Measurements from ENCODE around the gene CHKA. TPM values are rescaled to one million over a fixed set of nuclear protein-coding genes. Genes with fewer than 3 reads are reported as not detected.

CHKA gene
- total and polyA plus RNA-seq, 8 donors: 20.9 to 227 (median 101) TPM

- no peak for DNase-seq
- WGBS, 5 donors: 89 to 93% (median 91%) methylated on average over 14 to 18 of the region's 18 CpGs
- no peak overlapping the region for H3K4me3 ChIP-seq
- no peaks in the 10 kb centered on the region for H3K9me3 ChIP-seq
- H3K36me3 ChIP-seq: peaks cover 0 to 21% (median 15%) of the 10 kb centered on the region in 4 donors
- no peaks in the 10 kb centered on the region for H3K27me3 ChIP-seq
- peaks cover 26 to 53% (median 36%) of the 10 kb centered on the region in 4 donors for H3K4me1 ChIP-seq
- TF ChIP-seq POLR2A (IDR thresholded peaks at IDR 0.05) (no peak), CTCF (IDR thresholded peaks at IDR 0.05) (no peak), POLR2AphosphoS5 (IDR thresholded peaks at IDR 0.05) (no peak), EP300 (IDR thresholded peaks at IDR 0.05) (no peak)
- intact Hi-C loops (cut with DNase I; ENCODE audit: low total_unique reads): no loop called here
- H3K27ac ChIP-seq: no peak overlapping the region
Observed at GRCh38 chr11:68018730-68019190, 102.4 kb downstream of the CHKA start.

GRCh38 chr11:68017980-68018729 lies 103.0 kb downstream of the CHKA start:
- TF ChIP-seq POLR2AphosphoS5 (IDR thresholded peaks at IDR 0.05) (no peak), EP300 (IDR thresholded peaks at IDR 0.05) (no peak), CTCF (IDR thresholded peaks at IDR 0.05) (no peak), POLR2A (IDR thresholded peaks at IDR 0.05) (no peak)
- Histone ChIP-seq H3K4me1 (peaks cover 32 to 60% (median 42%) of the 10 kb centered on the region in 4 donors), H3K9me3 (no peaks in the 10 kb centered on the region), H3K27me3 (no peaks in the 10 kb centered on the region), H3K36me3 (peaks cover 0 to 19% (median 14%) of the 10 kb centered on the region in 4 donors), H3K4me3 (no peak overlapping the region), H3K27ac (no peak overlapping the region)
- WGBS, 5 donors: 63 to 73% (median 70%) methylated on average over 26 to 27 of the region's 27 CpGs
- intact Hi-C loops (cut with DNase I; ENCODE audit: low total_unique reads): no loop called here
- DNase-seq: no peak

- Histone ChIP-seq H3K9me3 (no peaks in the 10 kb centered on the region), H3K27ac (peak overlapping the region in 2 of 5 donors; percentile 37 to 42), H3K36me3 (peaks cover 0 to 10% (median 7%) of the 10 kb centered on the region in 4 donors), H3K27me3 (no peaks in the 10 kb centered on the region), H3K4me3 (no peak overlapping the region), H3K4me1 (peaks cover 42 to 69% (median 51%) of the 10 kb centered on the region in 4 donors)
- 35 to 63% (median 45%) methylated on average over 14 to 16 of the region's 16 CpGs for WGBS, 5 donors
- no peak for TF ChIP-seq POLR2AphosphoS5 (IDR thresholded peaks at IDR 0.05)
- TF ChIP-seq CTCF (IDR thresholded peaks at IDR 0.05): no peak
- intact Hi-C loops (cut with DNase I; ENCODE audit: low total_unique reads): no loop called here
- DNase-seq: peak in 1 of 2 donors; percentile 65
Observed at GRCh38 chr11:68016904-68017817, 104.0 kb downstream of the CHKA start.

- WGBS, 5 donors: 61 to 72% (median 66%) methylated on average over 13 of the region's 13 CpGs
- intact Hi-C loops (cut with DNase I; ENCODE audit: low total_unique reads): no loop called here
- TF ChIP-seq EP300 (IDR thresholded peaks at IDR 0.05) (no peak), POLR2AphosphoS5 (IDR thresholded peaks at IDR 0.05) (no peak), POLR2A (IDR thresholded peaks at IDR 0.05) (no peak), CTCF (IDR thresholded peaks at IDR 0.05) (no peak)
- Histone ChIP-seq H3K9me3 (no peaks in the 10 kb centered on the region), H3K27ac (peak overlapping the region in 2 of 5 donors; percentile 20 to 37), H3K27me3 (no peaks in the 10 kb centered on the region), H3K36me3 (peaks cover 0 to 4% (median 0%) of the 10 kb centered on the region in 4 donors), H3K4me3 (no peak overlapping the region), H3K4me1 (peaks cover 50 to 78% (median 58%) of the 10 kb centered on the region in 4 donors)
- DNase-seq: no peak
Observed at GRCh38 chr11:68016161-68016903, 104.9 kb downstream of the CHKA start.

All from stomach (tissue), 9 donors.